ENCODE results near the gene GSK3A. TPM values are rescaled to one million over a fixed set of nuclear protein-coding genes. Genes with fewer than 3 reads are reported as not detected.

GSK3A gene
- total RNA-seq, 1 experiment from 2014 or later, result 26.7 TPM

DNA sequence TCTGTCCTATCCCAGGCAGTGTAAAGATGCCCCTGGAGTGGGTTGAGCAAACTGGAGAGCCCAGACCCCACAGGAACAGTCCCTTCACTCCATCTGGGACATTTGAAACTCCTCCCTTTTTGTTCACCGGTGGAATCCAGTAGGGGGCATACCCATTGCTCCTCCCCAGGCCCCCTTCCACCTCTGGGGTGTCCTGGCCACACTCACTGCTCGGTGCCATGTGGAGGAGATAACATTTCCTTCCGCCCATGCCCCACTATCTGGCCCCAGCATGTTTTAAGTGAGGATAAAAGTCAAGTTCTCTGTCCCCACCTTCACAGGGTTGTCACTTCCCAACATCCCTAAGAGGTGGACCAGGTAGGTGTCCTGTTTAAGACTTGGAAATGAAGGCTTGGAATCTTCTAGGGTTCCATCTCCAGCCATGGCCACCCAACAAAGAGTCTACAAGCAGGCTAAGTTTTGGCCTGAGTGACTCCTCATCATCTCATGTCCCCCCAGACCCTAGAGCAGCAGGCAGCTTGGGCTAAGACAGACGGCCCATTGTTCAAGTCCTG lies 13.0 kb downstream of the GSK3A start:
- H3K36me3 ChIP-seq, result peaks cover 93% of the 10 kb centered on the region

GRCh38 chr19:42228641-42229040 lies 13.8 kb downstream of the GSK3A start:
- peaks cover 89% of the 10 kb centered on the region for H3K36me3 ChIP-seq
- H3K4me1 ChIP-seq (replicated peaks), result no peaks in the 10 kb centered on the region
- H3K27me3 ChIP-seq (replicated peaks), result no peaks in the 10 kb centered on the region
- no peaks in the 10 kb centered on the region for H3K9me3 ChIP-seq (replicated peaks)
- H3K4me3 ChIP-seq, result no peak overlapping the region
- H3K27ac ChIP-seq, result no peak overlapping the region
- peak in 1 of 2 experiments; percentile 32 for DNase-seq (ENCODE audit: low read depth in 1 of 2, low spot score in 2 of 2)

More for the DNA sequence above, 13.0 kb downstream of the GSK3A start:
- H3K27me3 ChIP-seq (replicated peaks), result no peaks in the 10 kb centered on the region
- H3K9me3 ChIP-seq (replicated peaks), result no peaks in the 10 kb centered on the region
- no peaks in the 10 kb centered on the region for H3K4me1 ChIP-seq (replicated peaks)
- peak in 1 of 2 experiments; percentile 35 for DNase-seq (ENCODE audit: low read depth in 1 of 2, low spot score in 2 of 2)
- H3K4me3 ChIP-seq, result no peak overlapping the region
- no peak overlapping the region for H3K27ac ChIP-seq

- Histone ChIP-seq H3K27ac (no peak overlapping the region), H3K4me3 (no peak overlapping the region), H3K9me3 (replicated peaks) (no peaks in the 10 kb centered on the region), H3K4me1 (replicated peaks) (no peaks in the 10 kb centered on the region), H3K27me3 (replicated peaks) (no peaks in the 10 kb centered on the region), H3K36me3 (peaks cover 86% of the 10 kb centered on the region)
- no peak for DNase-seq (ENCODE audit: low read depth in 1 of 2, low spot score in 2 of 2)
These were observed 15.5 kb downstream of the GSK3A start for GRCh38 chr19:42226886-42227285.

GRCh38 chr19:42225718-42226292 lies 16.6 kb downstream of the GSK3A start:
- H3K36me3 ChIP-seq, result peaks cover 76% of the 10 kb centered on the region
- peak in 1 of 2 experiments; percentile 46 for DNase-seq (ENCODE audit: low read depth in 1 of 2, low spot score in 2 of 2)

DNA sequence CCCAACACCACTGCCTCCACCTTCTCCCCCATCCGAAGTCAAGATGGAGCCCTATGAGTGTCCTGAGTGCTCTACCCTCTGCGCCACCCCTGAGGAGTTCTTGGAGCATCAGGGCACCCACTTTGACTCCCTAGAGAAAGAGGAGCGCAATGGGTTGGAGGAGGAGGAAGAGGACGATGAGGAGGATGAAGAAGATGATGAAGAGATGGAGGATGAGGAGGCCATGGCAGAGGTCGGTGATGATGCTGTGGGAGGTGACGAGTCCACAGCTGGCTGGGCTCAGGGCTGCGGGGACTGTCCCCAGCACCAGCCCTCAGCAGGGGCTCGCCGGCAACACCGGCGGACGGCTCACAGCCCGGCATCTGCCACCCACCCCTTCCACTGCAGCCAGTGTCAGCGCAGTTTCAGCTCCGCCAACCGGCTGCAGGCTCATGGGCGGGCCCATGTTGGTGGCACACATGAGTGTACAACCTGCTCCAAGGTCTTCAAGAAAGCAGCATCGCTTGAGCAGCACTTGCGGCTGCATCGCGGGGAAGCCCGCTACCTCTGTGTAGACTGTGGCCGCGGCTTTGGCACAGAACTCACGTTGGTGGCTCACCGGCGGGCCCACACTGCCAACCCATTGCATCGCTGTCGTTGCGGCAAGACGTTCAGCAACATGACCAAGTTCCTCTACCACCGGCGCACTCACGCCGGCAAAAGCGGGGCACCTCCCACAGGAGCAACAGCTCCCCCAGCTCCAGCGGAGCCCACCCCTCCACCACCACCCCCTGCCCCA lies 17.3 kb downstream of the GSK3A start:
- Histone ChIP-seq H3K4me3 (no peak overlapping the region), H3K27ac (no peak overlapping the region), H3K9me3 (replicated peaks) (no peaks in the 10 kb centered on the region), H3K27me3 (replicated peaks) (no peaks in the 10 kb centered on the region), H3K36me3 (peaks cover 71% of the 10 kb centered on the region), H3K4me1 (replicated peaks) (peaks cover 5% of the 10 kb centered on the region; the same call in 1 of the 2 replicates)
- DNase-seq (ENCODE audit: low read depth in 1 of 2, low spot score in 2 of 2), result peak in 1 of 2 experiments; percentile 41

More at GRCh38 chr19:42225718-42226292, 16.6 kb downstream of the GSK3A start:
- Histone ChIP-seq H3K27me3 (replicated peaks) (no peaks in the 10 kb centered on the region), H3K9me3 (replicated peaks) (no peaks in the 10 kb centered on the region), H3K4me3 (no peak overlapping the region), H3K27ac (no peak overlapping the region), H3K4me1 (replicated peaks) (peaks cover 5% of the 10 kb centered on the region; the same call in 1 of the 2 replicates)

GRCh38 chr19:42220751-42221097 lies 21.7 kb downstream of the GSK3A start:
- Histone ChIP-seq H3K9me3 (replicated peaks) (no peaks in the 10 kb centered on the region), H3K36me3 (peaks cover 30% of the 10 kb centered on the region), H3K4me3 (peak overlapping the region; percentile 62), H3K27ac (peak overlapping the region; percentile 37), H3K27me3 (replicated peaks) (no peaks in the 10 kb centered on the region), H3K4me1 (replicated peaks) (peaks cover 25% of the 10 kb centered on the region)
- no peak for DNase-seq (ENCODE audit: low read depth in 1 of 2, low spot score in 2 of 2)

DNA sequence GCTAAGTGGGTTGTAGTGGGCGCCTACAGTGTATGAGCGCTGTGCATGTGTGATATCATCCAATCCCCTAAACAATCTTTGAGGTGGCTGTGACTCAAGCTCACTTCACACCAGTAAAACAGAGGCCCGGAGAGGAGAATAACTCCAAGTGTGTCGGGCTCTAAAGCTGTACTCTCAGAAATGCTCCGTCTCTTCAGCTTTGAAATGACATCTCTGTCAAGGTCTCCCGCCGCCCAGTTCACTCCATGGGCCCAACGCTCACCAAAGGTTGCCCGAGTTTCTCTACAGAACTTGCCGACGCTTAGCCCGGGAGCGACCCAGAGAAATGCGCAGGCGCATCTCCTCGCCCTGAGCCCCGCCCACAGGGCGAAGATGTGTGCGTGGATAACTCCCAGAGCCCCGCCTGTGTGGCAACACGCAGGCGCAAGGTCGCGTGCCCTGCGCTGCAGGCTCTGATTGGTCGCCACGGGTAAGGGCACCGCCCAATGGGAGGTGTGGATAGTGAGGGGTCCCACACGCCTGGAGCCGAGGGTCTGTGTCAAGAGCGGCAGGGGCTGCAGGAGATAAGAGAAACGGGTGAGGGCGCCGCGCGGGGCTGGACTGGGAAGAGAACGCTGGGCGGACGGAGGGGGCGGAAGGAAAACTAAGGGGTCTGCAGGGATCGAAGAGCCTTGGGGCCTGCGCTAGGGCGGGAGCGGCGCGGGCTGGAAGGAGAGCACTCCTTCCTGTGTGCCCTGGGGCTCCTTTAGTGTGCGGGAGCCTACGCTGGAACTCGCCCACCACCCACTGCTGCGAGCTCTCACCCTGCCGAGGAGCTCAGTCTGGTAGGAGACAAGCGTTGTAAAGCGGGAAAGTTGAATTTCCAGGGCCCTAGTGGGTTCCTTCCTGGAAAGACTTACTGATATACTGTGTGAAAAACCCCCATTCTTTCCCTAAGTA lies 22.3 kb downstream of the GSK3A start, which contains the start of gene ZNF526:
TSS of gene ZNF526 (plus strand) at position 501 of the 939 bp plus-strand sequence. CDS start 4,092 bp downstream, outside the sequence.
- Histone ChIP-seq H3K27me3 (replicated peaks) (no peaks in the 10 kb centered on the region), H3K36me3 (peaks cover 24% of the 10 kb centered on the region), H3K4me3 (peak within 1 kb of the TSS; percentile 62), H3K27ac (peak within 1 kb of the TSS; percentile 37), H3K9me3 (replicated peaks) (no peaks in the 10 kb centered on the region), H3K4me1 (replicated peaks) (peaks cover 25% of the 10 kb centered on the region)
- DNase-seq (ENCODE audit: low read depth in 1 of 2, low spot score in 2 of 2), result peak; percentile 96 to 97

- H3K27ac ChIP-seq, result peak within 1 kb of the TSS; percentile 66
- peak; percentile 93 to 98 for DNase-seq (ENCODE audit: low read depth in 1 of 2, low spot score in 2 of 2)
- H3K4me1 ChIP-seq (replicated peaks), result peaks cover 25% of the 10 kb centered on the region
- peaks cover 16% of the 10 kb centered on the region for H3K36me3 ChIP-seq
- no peaks in the 10 kb centered on the region for H3K9me3 ChIP-seq (replicated peaks)
- no peaks in the 10 kb centered on the region for H3K27me3 ChIP-seq (replicated peaks)
- H3K4me3 ChIP-seq, result peak within 1 kb of the TSS; percentile 50
These were observed 24.6 kb downstream of the GSK3A start, which contains the start of gene DEDD2 for GRCh38 chr19:42217520-42218437. Gene DEDD2 (minus strand): TSS chr19:42217677. CDS start chr19:42217007, 670 bp downstream.

GRCh38 chr19:42216653-42217519 lies 25.5 kb downstream of the GSK3A start:
- peaks cover 25% of the 10 kb centered on the region for H3K4me1 ChIP-seq (replicated peaks)
- H3K9me3 ChIP-seq (replicated peaks), result no peaks in the 10 kb centered on the region
- H3K27ac ChIP-seq, result no peak overlapping the region
- H3K4me3 ChIP-seq, result peak overlapping the region; percentile 50
- H3K36me3 ChIP-seq, result 0 out of 2 replicates have a peak, but pooled peaks cover 9% of the 10 kb centered on the region
- no peaks in the 10 kb centered on the region for H3K27me3 ChIP-seq (replicated peaks)
- no peak for DNase-seq (ENCODE audit: low read depth in 1 of 2, low spot score in 2 of 2)

DNA sequence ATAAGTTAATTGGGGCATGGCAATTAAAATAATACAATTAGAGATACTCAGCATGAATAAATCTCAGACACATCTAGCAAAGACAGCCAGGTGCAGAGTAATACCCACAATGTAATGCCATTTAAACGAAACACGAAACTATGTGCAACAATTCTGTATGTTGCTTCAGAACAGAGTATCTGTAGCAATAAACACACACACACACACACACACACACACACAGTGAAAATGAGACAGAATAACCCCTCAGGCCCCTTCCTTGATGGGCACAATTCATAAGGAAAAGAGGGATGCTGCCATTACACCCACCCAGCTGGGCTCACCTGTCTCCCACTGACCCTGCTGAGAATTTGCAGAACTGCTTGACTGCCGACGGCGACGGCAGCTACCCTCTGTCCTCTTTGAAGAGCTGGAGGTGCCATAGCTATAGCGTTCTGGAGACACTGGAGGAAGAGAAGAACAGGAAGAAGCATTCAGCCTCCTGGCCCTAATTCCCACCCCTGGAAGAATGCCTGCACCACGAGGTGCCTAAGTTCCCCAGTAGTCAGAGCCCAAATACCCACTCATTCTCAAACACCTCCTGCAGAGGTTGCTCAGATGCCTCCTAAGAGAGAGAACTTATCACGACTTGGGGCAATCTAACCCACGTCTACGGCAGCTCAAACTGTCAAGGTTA lies 27.5 kb downstream of the GSK3A start:
- Histone ChIP-seq H3K27ac (no peak overlapping the region), H3K27me3 (replicated peaks) (no peaks in the 10 kb centered on the region), H3K36me3 (peaks cover 11% of the 10 kb centered on the region), H3K4me1 (replicated peaks) (peaks cover 25% of the 10 kb centered on the region), H3K4me3 (no peak overlapping the region), H3K9me3 (replicated peaks) (no peaks in the 10 kb centered on the region)
- DNase-seq (ENCODE audit: low read depth in 1 of 2, low spot score in 2 of 2), result no peak

DNA sequence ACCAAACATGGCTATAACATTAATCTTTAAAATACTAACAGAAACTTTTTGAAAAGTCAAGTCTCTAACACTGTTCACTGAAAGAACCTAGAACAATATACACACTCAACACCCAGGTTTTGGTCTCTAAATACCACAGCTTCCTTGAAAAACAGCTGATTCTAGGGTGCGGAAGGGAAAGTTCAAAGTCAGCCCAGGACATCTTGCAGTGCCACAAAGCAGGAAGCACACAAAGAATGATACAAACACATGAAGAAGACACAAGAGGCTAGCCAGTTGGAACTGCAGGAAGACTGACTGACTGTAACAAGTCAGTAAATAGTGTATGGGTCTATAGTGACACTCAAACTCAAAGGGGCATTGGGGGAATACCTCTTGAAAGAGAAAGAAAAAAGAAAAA lies 29.5 kb downstream of the GSK3A start:
- H3K36me3 ChIP-seq, result peaks cover 27% of the 10 kb centered on the region
- no peak overlapping the region for H3K4me3 ChIP-seq
- peaks cover 23% of the 10 kb centered on the region for H3K4me1 ChIP-seq (replicated peaks)
- no peaks in the 10 kb centered on the region; the same call in 1 of the 2 replicates for H3K9me3 ChIP-seq (replicated peaks)
- no peaks in the 10 kb centered on the region for H3K27me3 ChIP-seq (replicated peaks)
- no peak for DNase-seq (ENCODE audit: low read depth in 1 of 2, low spot score in 2 of 2)
- no peak overlapping the region for H3K27ac ChIP-seq

Measured in SJSA1 (cell line).